Kidney (tissue), 14 donors: ENCODE data around the gene KCNC1. TPM values are rescaled to one million over a fixed set of nuclear protein-coding genes. Genes with fewer than 3 reads are reported as not detected.

Source experiments
- DNase-seq, 5 donors: peaks; one replicate each; pipeline ENCODE4 v3.0.0-alpha.2; 2013 to 2020
- FAIRE-seq: peaks from 2 replicates; lab custom pipeline; 2012; peaks lifted over from hg19 to GRCh38; lab: Jason Lieb, UNC
- H3K27ac ChIP-seq, 2 donors: one replicate each; pipeline ENCODE4 v1.7.0; 2013; ENCODE audit warnings: low read depth in 2 of 2, low read length in 2 of 2, inconsistent platforms in 1 of 2
- H3K27me3 ChIP-seq: one replicate; pipeline ENCODE4 v1.7.1; 2013; ENCODE audit warnings: low read length, inconsistent platforms; ENCODE audit not compliant: control insufficient read depth, insufficient read depth
- H3K36me3 ChIP-seq, 3 donors: one replicate each; pipeline versions ENCODE4 v1.7.0 to v1.7.1; 2013; ENCODE audit warnings: low read length in 3 of 3, control low read depth in 1 of 3, inconsistent platforms in 1 of 3; ENCODE audit not compliant: insufficient read depth in 3 of 3, control insufficient read depth in 2 of 3
- H3K4me1 ChIP-seq, 3 donors: one replicate each; pipeline versions ENCODE4 v1.7.0 to v1.7.1; 2013; ENCODE audit warnings: low read length in 3 of 3, inconsistent platforms in 1 of 3, low read depth in 1 of 3; ENCODE audit not compliant: control insufficient read depth in 2 of 3, insufficient read depth in 2 of 3
- H3K4me3 ChIP-seq, 3 donors: one replicate each; pipeline versions ENCODE4 v1.7.0 to v1.8.1; 2013; ENCODE audit warnings: low read length in 3 of 3, control low read depth in 1 of 3, inconsistent platforms in 1 of 3
- H3K9ac ChIP-seq, 3 donors: one replicate each; pipeline versions ENCODE4 v1.7.0 to v1.7.1; 2013; ENCODE audit warnings: low read length in 3 of 3, control low read depth in 1 of 3, inconsistent platforms in 1 of 3
- H3K9me3 ChIP-seq, 3 donors: one replicate each; pipeline versions ENCODE4 v1.7.0 to v1.7.1; 2013; ENCODE audit warnings: low read length in 3 of 3, control low read depth in 1 of 3, inconsistent platforms in 1 of 3; ENCODE audit not compliant: control insufficient read depth in 2 of 3, insufficient read depth in 1 of 3
- CTCF ChIP-seq: IDR thresholded peaks from 3 replicates; pipeline ENCODE4 v1.5.1; 2012; ENCODE audit warnings: mild to moderate bottlenecking, moderate library complexity, borderline replicate concordance; ENCODE audit not compliant: insufficient read depth; ENCODE audit errors: extremely low read depth
- intact Hi-C: fragments of 100-400 bp; cut with DNase I; formaldehyde crosslinking; loops from one replicate; pipeline ENCODE4 v1.11.1; 2022
- polyA plus RNA-seq: library from polyadenylated mRNA; stranded (reverse); fragments of 350-450 nt; fragmentation: Illumina TruSeq; extraction: RNeasy Lipid Tissue Mini Kit (QIAGEN cat#74804); gene quantifications from one replicate; pipeline ENCODE4 v1.2.3, GENCODE V29; 2014; ENCODE audit warnings: low read depth, low replicate concordance; ENCODE audit not compliant: insufficient read depth
- total RNA-seq: library from RNA; stranded (reverse); fragmentation: NEBNext Ultra II Directional; extraction: Animal tissue kit (Norgen Biotek cat#: 25700); gene quantifications from one replicate; pipeline ENCODE4 v1.2.1, GENCODE V29; 2021
- donor health status: control.
- donor health status: control.
- donor health status: control.
- donor health status: control.
- donor health status: control.
- donor health status: DM: yes; HTN: yes; CAD: no.
- donor health status: Normal renal cell carcinoma (clear cell type).

Gene KCNC1
- total and polyA plus RNA-seq, 2 donors from 2014 or later = 0.03 TPM; not detected in 1

- no peak for FAIRE-seq
- no peaks in the 10 kb centered on the region for H3K36me3 ChIP-seq
- H3K27me3 ChIP-seq = no peaks in the 10 kb centered on the region
- peak in 3 of 5 donors; percentile 15 to 35 (median 29) for DNase-seq
- H3K4me3 ChIP-seq = no peak overlapping the region
- peaks cover 4 to 22% (median 6%) of the 10 kb centered on the region in 3 donors for H3K4me1 ChIP-seq
- H3K27ac ChIP-seq = no peak overlapping the region
- H3K9ac ChIP-seq = no peak overlapping the region
- intact Hi-C loops = no loop called here
- TF ChIP-seq CTCF = no peak
- H3K9me3 ChIP-seq = no peaks in the 10 kb centered on the region
These were observed 77.7 kb downstream of the KCNC1 start for GRCh38 chr11:17812091-17812864.

GRCh38 chr11:17812865-17813187 lies 78.2 kb downstream of the KCNC1 start:
- no peak for TF ChIP-seq CTCF
- Histone ChIP-seq H3K27me3 (no peaks in the 10 kb centered on the region), H3K36me3 (no peaks in the 10 kb centered on the region), H3K4me1 (peaks cover 4 to 22% (median 6%) of the 10 kb centered on the region in 3 donors), H3K9ac (no peak overlapping the region), H3K4me3 (no peak overlapping the region), H3K27ac (no peak overlapping the region), H3K9me3 (no peaks in the 10 kb centered on the region)
- no peak for FAIRE-seq
- no peak for DNase-seq
- intact Hi-C loops = no loop called here

- peak overlapping the region in 1 of 2 donors; percentile 15 for H3K27ac ChIP-seq
- H3K27me3 ChIP-seq = no peaks in the 10 kb centered on the region
- H3K9ac ChIP-seq = no peak overlapping the region
- intact Hi-C loops = no loop called here
- DNase-seq (peak in 3 of 5 donors; percentile 18 to 80 (median 71)), FAIRE-seq (no peak)
- H3K9me3 ChIP-seq = no peaks in the 10 kb centered on the region
- peaks cover 4 to 22% (median 6%) of the 10 kb centered on the region in 3 donors for H3K4me1 ChIP-seq
- no peak overlapping the region for H3K4me3 ChIP-seq
- TF ChIP-seq CTCF = no peak
- no peaks in the 10 kb centered on the region for H3K36me3 ChIP-seq
These were observed 78.9 kb downstream of the KCNC1 start for GRCh38 chr11:17813391-17814059.
